Spinal cord (tissue), 10 donors: Measurements from ENCODE around the gene PTGES. TPM values are rescaled to one million over a fixed set of nuclear protein-coding genes. Genes with fewer than 3 reads are reported as not detected.
A peak's percentile ranks its signal among the peaks of the same experiment; 100 is the strongest.

ENCODE experiments used
- DNase-seq, 6 donors: peaks; one replicate each; pipeline versions ENCODE4 v3.0.0 to v3.0.0-alpha.2; 2013 to 2015; ENCODE audit warnings: low spot score in 6 of 6, low read depth in 4 of 6
- H3K27ac ChIP-seq: one replicate; pipeline ENCODE4 v1.5.1; 2013; ENCODE audit warnings: low read depth, low read length, control low read depth
- H3K27me3 ChIP-seq: one replicate; pipeline ENCODE4 v1.6.1; 2013; ENCODE audit warnings: low read length; ENCODE audit not compliant: control insufficient read depth, insufficient read depth
- H3K36me3 ChIP-seq: one replicate; pipeline ENCODE4 v1.6.1; 2013; ENCODE audit warnings: low read length; ENCODE audit not compliant: control insufficient read depth, insufficient read depth
- H3K4me1 ChIP-seq: one replicate; pipeline ENCODE4 v1.6.1; 2013; ENCODE audit warnings: low read length; ENCODE audit not compliant: control insufficient read depth, insufficient read depth
- H3K4me3 ChIP-seq: one replicate; pipeline ENCODE4 v1.5.1; 2013; ENCODE audit warnings: low read depth, low read length, control low read depth
- H3K9me3 ChIP-seq: one replicate; pipeline ENCODE4 v1.6.1; 2013; ENCODE audit warnings: low read length; ENCODE audit not compliant: control insufficient read depth, insufficient read depth
- WGBS: methylation state at CpG from one replicate; pipeline ENCODE4 v1.1.5; 2013; ENCODE audit warnings: missing lambda C conversion rate; ENCODE audit not compliant: insufficient coverage; 5-methylcytosine and 5-hydroxymethylcytosine counted together
- polyA plus RNA-seq, 2 donors: library from polyadenylated mRNA; unstranded; fragments of 120-200 nt; gene quantifications; one replicate each; pipeline ENCODE4 v1.2.1, GENCODE V29; 2013; ENCODE audit not compliant: insufficient read length in 2 of 2
- total RNA-seq, 2 donors: library from RNA; depleted of rRNA in 1 of 2; stranded (reverse); fragments of 120-200 nt in 1 of 2; fragments of >200 nt in 1 of 2; gene quantifications; one replicate each; pipeline versions ENCODE4 v1.2.3 to v1.2.4, GENCODE V29; 2013 to 2014
- donor health status: healthy.

Gene PTGES
- total and polyA plus RNA-seq, 4 donors = 2.5 to 9.3 (median 8.3) TPM

DNA sequence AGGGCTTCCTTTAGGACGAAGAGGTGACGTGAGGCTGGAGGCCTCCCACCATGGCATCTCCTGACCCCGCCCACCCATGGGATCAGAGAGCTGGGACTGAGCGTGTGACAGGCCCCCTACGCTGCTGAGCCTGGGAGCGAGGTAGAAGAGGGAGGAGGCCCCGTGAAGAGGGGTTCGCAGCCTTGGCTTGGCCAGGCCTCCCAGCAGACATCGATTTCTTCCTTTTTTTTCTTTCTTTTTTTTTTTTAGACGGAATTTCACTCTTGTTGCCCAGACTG lies 39.5 kb downstream of the PTGES start:
- 93% methylated on average over 4 of the region's 10 CpGs for whole genome bisulfite sequencing
- Histone ChIP-seq H3K4me1 (peaks cover 42% of the 10 kb centered on the region), H3K27ac (peak overlapping the region; percentile 74)

DNA sequence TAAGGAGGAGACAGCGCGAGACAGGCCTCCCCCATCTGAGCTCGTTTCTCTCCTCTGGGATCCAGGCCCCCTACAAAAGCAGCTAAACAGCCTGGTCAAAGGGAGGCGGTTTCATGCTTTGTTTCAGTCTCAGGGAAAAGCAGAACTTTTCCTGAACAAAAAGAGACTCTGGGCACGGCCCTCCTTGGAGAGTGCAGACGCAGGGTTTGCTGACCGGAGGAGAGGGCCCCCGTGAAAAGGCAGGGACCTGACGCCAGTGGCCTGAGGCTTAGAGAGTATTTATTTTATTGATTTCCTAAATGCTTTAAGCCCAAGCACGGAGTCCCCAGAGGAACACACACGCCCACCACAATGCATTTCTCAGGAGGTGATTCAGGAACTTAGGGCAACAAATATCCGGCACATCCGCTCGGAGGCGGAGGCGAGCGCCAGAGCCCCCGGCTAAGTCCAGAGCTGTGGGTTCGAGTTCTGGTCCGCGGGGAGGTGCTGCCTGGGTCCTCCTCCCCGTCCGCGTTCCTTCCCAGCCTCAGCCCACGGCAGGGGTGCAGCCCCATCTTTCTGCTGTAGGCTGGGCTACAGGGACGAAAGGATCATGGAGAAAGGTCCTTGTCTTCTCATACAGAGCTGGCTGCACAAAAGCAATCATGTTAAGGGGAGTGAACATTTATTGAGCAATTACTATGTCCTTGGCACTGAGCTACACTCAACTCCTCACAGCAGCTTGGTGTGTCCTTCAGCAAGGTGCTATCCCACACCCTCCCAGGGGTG lies 40.0 kb downstream of the PTGES start:
- Histone ChIP-seq H3K27me3 (no peaks in the 10 kb centered on the region), H3K4me1 (peaks cover 42% of the 10 kb centered on the region), H3K27ac (peak overlapping the region; percentile 74), H3K36me3 (no peaks in the 10 kb centered on the region), H3K9me3 (no peaks in the 10 kb centered on the region), H3K4me3 (no peak overlapping the region)
- 53% methylated on average over 19 of the region's 26 CpGs for WGBS
- peak in 1 of 6 donors; percentile 72 for DNase-seq

More for the DNA sequence above, 39.5 kb downstream of the PTGES start:
- DNase-seq = no peak
- Histone ChIP-seq H3K9me3 (no peaks in the 10 kb centered on the region), H3K4me3 (no peak overlapping the region), H3K36me3 (no peaks in the 10 kb centered on the region), H3K27me3 (no peaks in the 10 kb centered on the region)

DNA sequence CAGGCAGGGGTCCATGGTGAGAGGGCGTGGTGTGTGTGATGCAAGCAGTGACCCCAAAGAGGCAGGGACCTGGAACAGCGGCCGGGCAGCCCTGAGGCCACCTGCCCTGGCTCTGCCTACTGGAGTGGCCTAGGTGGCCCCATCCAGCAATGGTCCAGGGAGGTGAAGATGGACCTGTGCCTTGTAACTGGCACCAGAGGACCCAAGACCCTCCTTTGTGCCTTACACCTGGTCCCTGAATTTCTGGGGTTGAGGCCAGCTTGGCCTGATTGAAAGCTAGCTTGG lies 42.7 kb downstream of the PTGES start:
- no peak for DNase-seq
- H3K36me3 ChIP-seq = no peaks in the 10 kb centered on the region
- H3K4me1 ChIP-seq = peaks cover 42% of the 10 kb centered on the region
- H3K27me3 ChIP-seq = no peaks in the 10 kb centered on the region
- WGBS = 96% methylated on average over 3 of the region's 3 CpGs
- no peak overlapping the region for H3K27ac ChIP-seq
- no peaks in the 10 kb centered on the region for H3K9me3 ChIP-seq
- H3K4me3 ChIP-seq = no peak overlapping the region

DNA sequence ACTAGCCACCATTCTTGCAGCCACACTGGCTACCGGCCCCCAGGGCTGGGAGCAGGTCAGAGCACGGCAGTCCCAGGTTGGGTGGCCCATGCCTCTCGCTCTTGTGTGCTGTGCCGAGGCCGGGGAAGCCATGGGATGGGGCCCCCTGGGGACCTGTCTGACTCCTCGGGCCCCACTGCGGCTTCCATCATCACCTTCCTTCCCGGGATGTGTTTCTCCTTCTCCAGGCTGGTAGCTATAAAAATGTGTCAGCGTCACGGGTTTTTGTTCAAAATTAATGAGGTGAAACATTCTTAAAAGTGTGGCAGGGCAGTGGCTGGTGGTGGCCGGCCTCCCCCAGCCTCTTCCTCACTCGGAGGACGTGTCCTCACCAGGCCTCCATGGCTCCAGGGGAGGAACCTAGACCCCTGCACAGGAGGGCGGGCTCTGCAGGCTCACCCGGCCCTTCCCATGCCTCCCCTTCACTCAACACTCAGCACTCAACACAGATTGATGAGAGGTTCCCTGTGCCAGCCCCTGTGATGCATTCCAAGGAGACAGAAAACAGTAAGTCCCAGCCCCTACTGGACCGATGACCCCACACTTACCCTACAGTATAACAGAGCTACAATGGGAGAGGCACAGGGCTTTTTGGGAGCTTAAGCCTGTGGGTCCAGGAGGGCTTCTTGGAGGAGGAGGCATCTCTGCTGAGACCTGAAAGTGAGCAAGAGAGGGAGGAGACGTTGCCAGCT lies 43.2 kb downstream of the PTGES start:
- Histone ChIP-seq H3K4me3 (no peak overlapping the region), H3K27ac (no peak overlapping the region), H3K9me3 (no peaks in the 10 kb centered on the region), H3K27me3 (no peaks in the 10 kb centered on the region), H3K4me1 (peaks cover 38% of the 10 kb centered on the region), H3K36me3 (no peaks in the 10 kb centered on the region)
- no peak for DNase-seq
- WGBS = 59% methylated on average over 10 of the region's 17 CpGs

DNA sequence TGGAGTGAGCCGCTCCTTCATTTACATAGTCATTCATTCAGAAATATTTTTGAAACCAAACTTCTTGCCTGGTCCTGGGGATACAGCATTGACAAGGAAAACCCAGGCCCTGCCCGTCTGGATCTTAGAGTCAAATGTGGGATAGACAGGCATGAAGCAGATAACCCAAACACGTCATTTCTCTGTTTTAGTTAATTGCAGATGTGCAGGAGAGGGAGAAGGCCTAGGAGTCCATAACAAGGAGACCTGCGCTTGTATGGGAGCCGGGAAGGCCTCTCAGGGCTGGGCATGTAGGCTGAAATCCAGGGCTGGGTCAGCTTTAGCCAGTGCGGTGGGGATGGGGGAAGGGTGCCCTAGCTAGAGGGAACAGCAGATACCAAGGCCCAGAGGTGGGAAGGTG lies 44.0 kb downstream of the PTGES start:
- no peaks in the 10 kb centered on the region for H3K9me3 ChIP-seq
- no peak overlapping the region for H3K27ac ChIP-seq
- DNase-seq = no peak
- peaks cover under 1% of the 10 kb centered on the region for H3K27me3 ChIP-seq
- H3K4me3 ChIP-seq = no peak overlapping the region
- H3K36me3 ChIP-seq = no peaks in the 10 kb centered on the region
- 86% methylated on average over 5 of the region's 6 CpGs for WGBS
- H3K4me1 ChIP-seq = peaks cover 35% of the 10 kb centered on the region

DNA sequence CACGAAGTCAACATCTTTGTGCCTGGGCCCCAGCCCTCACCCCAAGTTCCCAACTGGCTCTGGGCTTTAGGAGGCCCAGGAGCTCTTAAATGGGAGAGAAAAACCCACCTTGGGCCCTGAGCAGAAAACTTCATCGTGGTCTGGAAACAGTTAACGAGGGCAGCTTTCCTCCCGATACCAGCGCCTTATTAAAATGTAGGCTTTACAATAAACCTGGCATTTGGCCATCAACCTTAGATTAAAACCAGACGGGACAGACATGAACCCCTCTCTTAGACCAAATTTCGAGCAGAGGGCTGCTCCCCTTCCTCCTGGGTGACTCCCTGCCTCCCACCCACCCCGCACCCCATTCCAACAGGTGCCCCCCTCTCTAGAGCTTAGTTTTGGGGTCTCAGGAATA lies 48.0 kb downstream of the PTGES start:
- Histone ChIP-seq H3K9me3 (no peaks in the 10 kb centered on the region), H3K36me3 (no peaks in the 10 kb centered on the region), H3K27ac (no peak overlapping the region), H3K27me3 (peaks cover 9% of the 10 kb centered on the region), H3K4me3 (no peak overlapping the region), H3K4me1 (peaks cover 27% of the 10 kb centered on the region)
- WGBS = 60% methylated on average over 6 of the region's 8 CpGs
- no peak for DNase-seq

DNA sequence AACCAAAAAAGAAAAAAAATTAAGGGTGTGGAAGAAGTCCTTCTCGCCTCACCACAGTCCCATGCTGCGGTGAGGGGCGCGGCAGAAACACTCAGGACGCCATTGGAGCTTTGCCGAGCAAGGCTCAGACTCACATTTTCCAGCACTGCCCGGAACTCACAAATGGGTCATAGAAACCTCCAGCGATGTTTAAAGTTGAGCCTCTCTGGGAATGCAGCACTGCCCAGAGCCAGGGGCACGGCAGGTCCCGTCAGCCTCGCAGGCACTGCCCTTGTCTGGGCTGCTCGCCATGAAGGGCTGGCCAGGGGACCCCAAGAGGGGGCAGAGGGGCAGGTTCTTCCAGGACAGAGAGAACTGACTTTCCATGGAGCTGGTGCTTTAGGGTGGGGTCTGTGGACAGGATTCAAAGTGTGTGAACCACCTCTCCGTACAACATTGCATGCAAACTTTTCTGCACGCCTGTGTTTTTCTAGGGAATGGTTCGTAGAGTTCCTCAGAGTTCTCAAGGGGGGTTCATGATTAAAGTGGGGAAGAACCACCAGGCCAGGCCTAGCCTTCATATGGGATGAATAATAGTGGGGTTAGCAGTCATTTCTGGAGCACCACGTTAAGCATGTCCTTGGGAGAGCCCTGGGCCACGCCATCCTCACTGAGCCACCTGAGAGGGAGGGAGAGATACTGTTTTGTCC lies 49.0 kb downstream of the PTGES start:
- WGBS = 49% methylated on average over 17 of the region's 17 CpGs

DNA sequence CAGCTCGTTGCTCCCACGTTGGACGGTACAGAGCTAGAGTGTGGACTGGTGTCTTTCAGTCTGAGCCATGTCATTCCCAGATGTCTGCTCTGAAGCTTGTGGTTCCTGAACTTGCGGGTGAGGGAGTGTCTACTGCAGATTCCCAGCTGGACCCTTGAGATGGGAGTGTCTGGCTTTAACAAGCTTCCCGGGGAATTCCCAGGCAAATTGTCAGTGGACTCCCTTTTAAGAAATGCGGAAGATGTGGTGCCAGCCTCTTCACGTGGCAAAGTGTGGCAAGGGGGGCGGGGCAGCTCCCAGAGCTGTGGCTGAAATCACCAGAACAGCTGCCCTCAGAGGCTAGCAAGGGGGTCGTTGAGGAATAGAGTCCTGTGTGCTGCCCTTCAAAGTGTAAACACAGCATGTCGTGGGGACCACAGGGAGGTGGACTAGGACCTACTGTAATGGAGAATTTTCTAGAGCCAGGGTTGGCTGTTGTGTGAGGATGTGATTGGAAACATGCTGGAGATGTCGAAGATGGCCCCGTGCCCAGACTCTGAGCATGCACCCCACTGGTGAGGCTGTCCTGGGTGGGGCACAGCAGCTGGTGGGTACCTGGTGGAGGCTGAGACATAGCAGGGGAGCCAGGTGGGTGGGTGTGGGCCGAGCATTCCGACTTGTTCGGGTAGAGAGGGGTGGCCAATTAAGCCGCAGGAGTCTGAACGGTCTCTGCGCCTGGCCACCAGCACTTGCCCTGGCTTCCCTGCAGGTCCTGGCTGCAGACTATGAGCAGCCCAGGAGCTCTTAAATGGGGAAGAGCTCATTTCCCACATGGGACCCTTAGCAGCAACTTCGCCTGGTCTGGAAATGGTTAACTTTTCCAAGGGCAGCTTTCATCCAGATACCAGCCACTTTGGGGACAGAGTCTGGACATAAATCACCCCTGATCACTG lies 50.0 kb downstream of the PTGES start:
- H3K4me3 ChIP-seq = no peak overlapping the region
- WGBS = 58% methylated on average over 19 of the region's 19 CpGs
- no peaks in the 10 kb centered on the region for H3K9me3 ChIP-seq
- peak overlapping the region; percentile 80 for H3K27ac ChIP-seq
- H3K36me3 ChIP-seq = no peaks in the 10 kb centered on the region
- H3K27me3 ChIP-seq = peaks cover 15% of the 10 kb centered on the region
- peaks cover 24% of the 10 kb centered on the region for H3K4me1 ChIP-seq
- DNase-seq = peak in 1 of 6 donors; percentile 43

More for the DNA sequence above, 49.0 kb downstream of the PTGES start:
- Histone ChIP-seq H3K9me3 (no peaks in the 10 kb centered on the region), H3K4me1 (peaks cover 18% of the 10 kb centered on the region), H3K27ac (peak overlapping the region; percentile 80), H3K4me3 (no peak overlapping the region), H3K27me3 (peaks cover 9% of the 10 kb centered on the region), H3K36me3 (no peaks in the 10 kb centered on the region)
- peak in 1 of 6 donors; percentile 59 for DNase-seq

DNA sequence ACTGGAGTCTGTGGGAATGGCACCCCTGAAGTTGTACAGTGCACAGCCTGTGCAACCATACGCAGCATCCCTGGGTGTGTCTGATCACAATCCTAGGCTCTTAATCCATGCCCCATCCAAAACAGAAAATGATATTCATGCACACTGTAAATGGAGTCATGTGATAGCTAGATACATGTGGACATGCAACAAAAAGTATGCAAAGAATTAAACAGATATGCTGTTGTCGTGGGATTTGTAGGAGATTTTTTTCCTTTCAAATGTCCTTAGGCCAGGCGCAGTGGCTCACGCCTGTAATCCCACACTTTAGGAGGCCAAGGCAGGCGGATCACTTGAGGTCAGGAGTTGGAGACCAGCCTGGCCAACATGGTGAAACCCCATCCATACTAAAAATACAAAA lies 51.3 kb downstream of the PTGES start:
- whole genome bisulfite sequencing = 80% methylated on average over 2 of the region's 5 CpGs
- Histone ChIP-seq H3K27me3 (peaks cover 25% of the 10 kb centered on the region), H3K27ac (no peak overlapping the region)

More for the DNA sequence above, 51.3 kb downstream of the PTGES start:
- Histone ChIP-seq H3K9me3 (no peaks in the 10 kb centered on the region), H3K4me1 (peaks cover 35% of the 10 kb centered on the region), H3K36me3 (no peaks in the 10 kb centered on the region), H3K4me3 (no peak overlapping the region)
- DNase-seq = no peak
